SK-N-SH treated with all-trans-retinoic acid at 6 μM for 48 hours (cell line): Measurements from ENCODE around the gene TPK1.

ENCODE experiments used
- ARNTL ChIP-seq: fragments of 450-650 bp; formaldehyde crosslinking; IDR thresholded peaks from 2 replicates; pipeline ENCODE4 v1.5.0; 2020; ENCODE audit warnings: low read depth, mild to moderate bottlenecking, moderate library complexity, borderline replicate concordance
- CSDC2 ChIP-seq: fragments of 250-450 bp; sonication (Bioruptor Pico); IDR thresholded peaks from 2 replicates; pipeline ENCODE4 v1.5.0; 2020; ENCODE audit warnings: mild to moderate bottlenecking, moderate library complexity
- ZFP3 ChIP-seq: fragments of 250-450 bp; sonication (Bioruptor Pico); IDR thresholded peaks from 2 replicates; pipeline ENCODE4 v1.5.0; 2020; ENCODE audit warnings: mild to moderate bottlenecking, moderate library complexity
- ZNF70 ChIP-seq: fragments of 450-650 bp; formaldehyde crosslinking; IDR thresholded peaks from 2 replicates; pipeline ENCODE4 v1.5.0; 2020; ENCODE audit warnings: mild to moderate bottlenecking, moderate library complexity

DNA sequence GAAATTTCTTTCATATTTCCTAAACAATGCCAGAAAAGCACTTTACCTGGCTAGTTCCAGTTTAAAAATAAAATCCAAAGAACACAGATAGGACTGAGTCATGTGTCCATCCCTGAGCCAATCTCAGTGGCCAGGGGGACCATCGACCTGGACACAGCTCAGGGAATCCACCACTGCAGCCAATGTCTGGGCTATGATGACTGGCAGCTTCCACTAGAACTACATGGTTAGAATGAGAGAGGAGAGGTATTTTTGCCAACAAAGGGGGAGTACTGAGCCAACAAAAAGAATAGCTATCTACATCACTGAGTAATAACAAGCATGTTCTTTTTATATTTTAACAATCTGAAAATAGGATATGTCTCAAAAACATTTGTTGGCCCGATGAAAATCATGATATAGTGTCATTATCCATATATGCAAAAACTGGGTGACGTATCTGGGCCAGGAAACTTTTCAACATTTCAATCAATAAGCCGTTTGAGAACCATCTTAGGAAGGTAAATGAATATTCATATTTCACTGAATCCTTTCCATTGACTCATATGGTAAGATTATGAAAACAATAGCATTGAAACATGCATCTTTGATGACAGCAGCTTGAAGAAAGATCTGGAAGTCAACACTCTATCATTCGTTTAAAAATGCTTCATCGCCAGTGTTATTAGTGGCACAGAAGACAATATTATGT, 104.0 kb downstream of the TPK1 start:
- TF ChIP-seq ZFP3 (CRISPR knock-in tag) (no peak), CSDC2 (CRISPR knock-in tag) (no peak), ZNF70 (CRISPR knock-in tag) (no peak), ARNTL (CRISPR knock-in tag) (no peak)
